Measurements from ENCODE around the gene LYRM7.
"Not testable (repeated sequence)": the region's sequence is repeated elsewhere in the genome, so short reads cannot be mapped to it uniquely, and the experiment has no call there.

The LYRM7 gene

GRCh38 chr5:131252824-131253171 is 82.1 kb downstream of the LYRM7 start:
- no peak for TF ChIP-seq CTCF (conservative IDR thresholded peaks at IDR 0.05; ENCODE audit: low read depth, low read length)
- Histone ChIP-seq H2AFZ (ENCODE audit: low read depth) (no peak overlapping the region), H4K20me1 (ENCODE audit: insufficient read depth) (no peaks in the 10 kb centered on the region), H3K27me3 (ENCODE audit: insufficient read depth, low read depth) (no peaks in the 10 kb centered on the region), H3K27ac (no peak overlapping the region), H3K4me3 (IDR thresholded peaks at IDR 0.05; ENCODE audit: insufficient read depth, low read depth, low read length) (no peak overlapping the region), H3K4me1 (ENCODE audit: low read depth, poor library complexity, severe bottlenecking) (no peaks in the 10 kb centered on the region), H3K79me2 (ENCODE audit: insufficient read depth, low read depth) (no peaks in the 10 kb centered on the region), H3K36me3 (ENCODE audit: insufficient read depth) (no peaks in the 10 kb centered on the region), H3K9ac (no peak overlapping the region), H3K4me2 (no peak overlapping the region)

GRCh38 chr5:131254025-131254424 is 83.3 kb downstream of the LYRM7 start:
- H3K4me1 ChIP-seq (ENCODE audit: low read depth, poor library complexity, severe bottlenecking); H3K4me2 ChIP-seq; H3K4me3 ChIP-seq (IDR thresholded peaks at IDR 0.05; ENCODE audit: insufficient read depth, low read depth, low read length); H4K20me1 ChIP-seq (ENCODE audit: insufficient read depth); H3K79me2 ChIP-seq (ENCODE audit: insufficient read depth, low read depth); H3K27ac ChIP-seq; H3K27me3 ChIP-seq (ENCODE audit: insufficient read depth, low read depth); H3K36me3 ChIP-seq (ENCODE audit: insufficient read depth); H2AFZ ChIP-seq (ENCODE audit: low read depth); H3K9ac ChIP-seq: not testable (repeated sequence)

GRCh38 chr5:131254741-131255140 is 84.0 kb downstream of the LYRM7 start:
- Histone ChIP-seq H3K79me2 (ENCODE audit: insufficient read depth, low read depth) (no peaks in the 10 kb centered on the region), H3K36me3 (ENCODE audit: insufficient read depth) (no peaks in the 10 kb centered on the region), H2AFZ (ENCODE audit: low read depth) (no peak overlapping the region), H3K27me3 (ENCODE audit: insufficient read depth, low read depth) (no peaks in the 10 kb centered on the region), H3K4me2 (no peak overlapping the region), H3K27ac (no peak overlapping the region), H3K4me3 (IDR thresholded peaks at IDR 0.05; ENCODE audit: insufficient read depth, low read depth, low read length) (no peak overlapping the region), H4K20me1 (ENCODE audit: insufficient read depth) (no peaks in the 10 kb centered on the region), H3K4me1 (ENCODE audit: low read depth, poor library complexity, severe bottlenecking) (no peaks in the 10 kb centered on the region), H3K9ac (no peak overlapping the region)
- no peak for TF ChIP-seq CTCF (conservative IDR thresholded peaks at IDR 0.05; ENCODE audit: low read depth, low read length)
